NCI-H1048 (cell line): Measurements from ENCODE around the gene GDI2.
"Not testable (repeated sequence)": the region's sequence is repeated elsewhere in the genome, so short reads cannot be mapped to it uniquely, and the experiment has no call there.

ENCODE experiments used
- DNase-seq: peaks from one replicate; lab custom pipeline; 2025; lab: John Stamatoyannopoulos, UW

Gene GDI2

GRCh38 chr10:5782174-5782573 lies 31.1 kb downstream of the GDI2 start:
- DNase-seq = no peak

DNA sequence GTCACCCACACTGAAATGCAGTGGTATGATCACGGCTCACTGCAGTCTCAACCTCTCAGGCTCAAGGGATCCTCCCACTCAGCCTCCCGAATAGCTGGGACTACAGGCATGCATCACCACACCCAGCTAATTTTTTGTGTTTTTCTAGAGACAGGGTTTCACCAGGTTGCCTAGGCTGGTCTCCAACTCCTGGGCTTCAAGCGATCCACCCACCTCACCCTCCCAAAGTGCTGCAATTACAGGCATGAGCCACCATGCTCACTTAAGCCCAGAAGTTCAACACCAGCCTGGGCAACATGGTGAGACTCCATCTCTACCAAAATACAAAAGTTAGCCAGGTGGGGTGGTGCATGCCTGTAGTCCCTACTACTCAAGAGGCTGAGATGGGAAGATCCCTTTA lies 33.5 kb downstream of the GDI2 start:
- no peak for DNase-seq

DNA sequence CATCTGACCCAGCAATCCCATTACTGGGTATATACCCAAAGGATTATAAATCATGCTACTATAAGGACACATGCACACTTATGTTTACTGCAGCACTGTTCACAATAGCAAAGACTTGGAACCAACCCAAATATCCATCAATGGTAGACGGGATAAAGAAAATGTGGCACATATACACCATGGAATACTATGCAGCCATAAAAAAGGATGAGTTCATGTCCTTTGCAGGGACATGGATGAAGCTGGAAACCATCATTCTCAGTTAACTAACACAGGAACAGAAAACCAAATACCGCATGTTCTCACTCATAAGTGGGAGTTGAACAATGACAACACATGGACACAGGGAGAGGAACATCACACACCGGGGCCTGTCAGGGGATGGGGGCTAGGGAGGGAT lies 35.5 kb downstream of the GDI2 start:
- DNase-seq = not testable (repeated sequence)

- no peak for DNase-seq
Observed at GRCh38 chr10:5776881-5777197, 36.4 kb downstream of the GDI2 start.

DNA sequence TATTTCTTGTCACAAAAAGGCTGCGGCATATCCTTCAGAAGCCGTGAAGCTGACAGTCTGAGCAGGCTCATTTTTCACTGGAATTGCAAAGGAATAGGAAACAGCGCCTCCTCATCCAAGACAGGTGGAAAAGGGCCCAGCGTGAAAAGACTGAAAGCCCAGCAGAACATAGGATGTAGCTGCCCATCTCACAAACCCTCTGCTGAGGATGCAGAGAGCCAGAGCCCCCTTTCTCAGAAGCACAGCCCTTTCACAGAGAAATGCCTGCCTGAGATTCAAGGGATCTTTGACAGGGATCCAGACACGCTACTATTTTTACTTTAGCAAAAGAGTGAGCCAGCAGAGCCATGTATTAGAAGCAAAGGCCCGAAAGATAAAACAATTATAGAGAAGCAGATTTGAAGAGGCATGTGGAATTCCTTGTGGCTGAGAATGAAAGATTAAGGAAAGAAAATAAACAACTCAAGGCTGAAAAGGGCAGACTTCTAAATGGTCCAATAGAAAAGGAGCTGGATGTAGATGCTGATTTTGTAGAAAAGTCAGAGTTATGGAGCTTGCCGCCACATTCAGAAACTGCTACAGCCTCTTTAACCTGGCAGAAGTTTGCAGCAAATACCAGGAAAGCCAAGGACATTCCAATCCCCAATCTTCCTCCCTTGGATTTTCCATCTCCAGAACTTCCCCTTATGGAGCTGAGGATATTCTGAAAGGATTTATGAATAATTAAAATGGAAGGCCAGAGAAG lies 36.9 kb downstream of the GDI2 start:
- no peak for DNase-seq

DNA sequence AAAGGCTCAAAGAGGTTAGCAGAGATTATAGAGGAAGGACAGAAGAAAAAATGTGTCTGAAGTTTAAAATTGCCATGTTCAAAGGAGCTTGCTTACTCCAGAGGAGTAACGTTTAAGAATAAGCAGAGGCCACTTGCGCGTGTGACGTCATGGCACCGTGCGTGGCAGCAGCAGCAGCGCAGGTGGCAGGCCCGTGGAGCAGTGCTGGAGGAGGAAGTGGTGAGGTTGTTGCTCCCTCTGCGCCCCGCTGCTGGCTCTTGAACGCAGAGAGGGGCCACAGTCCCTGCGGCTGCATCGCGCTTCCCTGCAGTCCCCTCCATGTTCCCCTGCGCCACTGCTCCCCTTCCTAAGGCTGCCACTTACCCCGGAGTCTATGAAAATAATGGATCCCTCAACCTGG lies 37.5 kb downstream of the GDI2 start:
- DNase-seq = no peak

DNA sequence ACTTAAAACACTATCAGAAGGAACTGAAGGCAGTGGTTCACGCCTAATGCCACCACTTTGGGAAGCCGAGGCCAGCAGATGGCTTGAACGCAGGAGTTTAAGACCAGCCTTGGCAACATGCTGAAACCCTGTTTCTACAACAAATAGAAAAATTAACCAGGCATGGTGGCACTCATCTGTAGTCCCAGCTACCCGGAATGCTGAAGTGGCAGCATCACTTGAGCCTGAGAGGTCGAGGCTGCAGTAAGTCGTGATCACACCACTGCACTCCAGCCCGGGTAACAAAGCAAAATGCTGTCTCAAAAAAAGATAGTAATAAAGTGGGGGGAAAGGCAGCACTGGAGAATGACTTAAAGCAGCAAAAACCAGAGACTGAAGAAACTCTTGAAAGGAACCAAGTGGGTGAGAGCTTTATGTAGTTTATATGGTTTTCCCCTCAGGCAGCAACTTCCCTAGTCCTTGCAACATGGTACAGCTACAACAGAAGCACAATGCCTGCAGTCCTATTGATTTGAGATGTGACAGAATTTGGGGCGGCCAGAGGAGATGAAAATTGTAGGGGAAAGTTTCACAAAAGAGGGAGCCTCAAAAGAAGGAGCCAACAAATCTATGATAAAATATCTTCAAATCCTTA lies 38.1 kb downstream of the GDI2 start:
- DNase-seq = no peak

DNA sequence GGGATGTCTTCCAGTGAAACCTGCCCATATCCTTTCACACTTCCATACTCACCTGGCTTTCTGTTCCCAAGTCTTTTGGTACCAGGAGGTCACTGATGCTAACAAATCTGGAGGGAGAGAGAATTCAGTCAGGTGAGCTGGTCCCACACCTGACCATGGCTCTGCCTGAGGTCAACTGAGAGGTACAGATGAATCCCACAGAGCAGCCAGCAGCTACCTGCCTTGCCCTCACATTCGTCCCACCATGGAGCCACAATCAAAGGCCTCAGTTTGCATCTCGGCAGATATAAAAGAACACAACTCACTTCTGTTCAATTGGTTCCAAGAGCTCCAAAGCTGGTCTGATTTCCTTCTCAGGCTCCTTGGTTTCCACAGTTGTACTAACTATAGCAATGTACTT lies 47.0 kb downstream of the GDI2 start:
- DNase-seq = no peak

- no peak for DNase-seq
Observed at GRCh38 chr10:5765617-5766016, 47.6 kb downstream of the GDI2 start.

GRCh38 chr10:5764422-5765297 lies 48.6 kb downstream of the GDI2 start:
- DNase-seq = no peak

GRCh38 chr10:5762531-5762930 lies 50.7 kb downstream of the GDI2 start:
- DNase-seq = no peak

DNA sequence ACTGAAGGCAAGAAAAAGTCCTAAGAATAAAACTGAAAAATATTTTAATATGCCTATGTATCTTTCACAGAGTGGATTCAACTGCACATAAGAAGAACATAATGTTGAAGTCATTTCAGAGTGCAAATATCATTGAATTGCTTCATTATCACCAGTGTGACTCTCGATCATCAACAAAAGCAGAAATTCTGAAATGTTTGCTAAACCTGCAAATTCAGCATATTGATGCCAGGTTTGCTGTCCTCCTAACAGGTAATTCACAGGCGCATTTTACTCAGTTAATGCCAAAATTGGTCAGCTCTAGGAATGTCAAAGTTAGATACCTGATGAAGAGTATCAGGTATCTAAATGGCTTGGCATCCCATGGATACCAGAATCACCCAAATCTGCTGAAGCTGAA lies 52.0 kb downstream of the GDI2 start:
- no peak for DNase-seq

GRCh38 chr10:5760515-5760914 lies 52.7 kb downstream of the GDI2 start:
- no peak for DNase-seq

DNA sequence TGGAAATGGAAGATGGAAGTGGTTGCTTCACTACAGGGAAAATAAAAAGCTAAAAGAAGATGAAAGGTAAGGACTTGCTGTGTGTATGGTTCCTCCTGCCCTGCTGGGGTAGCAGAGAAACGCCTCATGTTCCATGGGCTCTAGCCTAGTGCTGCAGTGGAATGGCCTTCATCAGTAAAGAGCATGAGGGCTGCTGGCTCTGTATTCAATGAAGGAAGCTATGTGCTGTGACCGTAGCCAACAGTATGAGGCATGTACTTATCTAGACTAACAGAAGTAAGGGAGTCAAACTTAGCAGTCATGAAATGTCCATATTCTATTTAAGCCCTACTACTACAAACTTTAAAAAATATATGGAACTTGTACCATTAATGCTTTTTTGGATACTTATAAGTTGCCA lies 54.3 kb downstream of the GDI2 start:
- no peak for DNase-seq

DNA sequence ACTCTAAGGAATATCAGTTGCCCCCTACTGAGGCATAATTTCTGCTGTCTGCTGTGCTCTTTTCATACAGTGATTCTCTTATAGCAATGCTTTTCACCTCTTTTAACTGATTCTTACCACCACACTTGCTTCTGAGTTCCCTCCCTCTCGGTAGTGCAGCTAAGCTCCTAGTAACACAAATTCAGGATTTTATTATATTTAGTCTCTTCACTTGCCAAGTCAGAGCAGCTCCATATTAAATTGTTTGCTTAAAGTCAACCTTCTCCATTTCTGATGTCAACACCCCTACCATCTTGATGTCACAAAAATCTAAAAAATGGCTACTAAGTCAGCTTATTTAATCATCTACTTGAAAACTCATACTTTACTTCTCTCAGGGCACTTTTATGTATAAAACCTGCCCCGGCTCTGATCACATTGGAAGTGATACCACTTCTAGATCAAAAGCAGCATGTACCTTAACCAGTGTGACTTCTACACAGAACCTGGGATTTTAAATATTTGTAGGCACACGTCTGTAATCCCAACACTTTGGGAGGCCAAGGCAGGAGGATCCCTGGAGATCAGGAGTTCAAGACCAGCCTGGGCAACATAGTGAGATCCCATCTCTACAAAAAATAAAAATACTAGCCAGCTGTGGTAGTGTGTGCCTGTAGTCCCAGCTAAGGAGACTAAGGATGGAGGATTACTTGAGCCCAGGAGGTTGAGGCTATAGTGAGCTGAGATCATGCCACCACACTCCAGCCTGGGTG lies 55.3 kb downstream of the GDI2 start:
- DNase-seq = no peak

- DNase-seq = no peak
Observed at GRCh38 chr10:5752301-5752871, 60.8 kb downstream of the GDI2 start.

GRCh38 chr10:5751601-5752253 lies 61.5 kb downstream of the GDI2 start:
- no peak for DNase-seq

DNA sequence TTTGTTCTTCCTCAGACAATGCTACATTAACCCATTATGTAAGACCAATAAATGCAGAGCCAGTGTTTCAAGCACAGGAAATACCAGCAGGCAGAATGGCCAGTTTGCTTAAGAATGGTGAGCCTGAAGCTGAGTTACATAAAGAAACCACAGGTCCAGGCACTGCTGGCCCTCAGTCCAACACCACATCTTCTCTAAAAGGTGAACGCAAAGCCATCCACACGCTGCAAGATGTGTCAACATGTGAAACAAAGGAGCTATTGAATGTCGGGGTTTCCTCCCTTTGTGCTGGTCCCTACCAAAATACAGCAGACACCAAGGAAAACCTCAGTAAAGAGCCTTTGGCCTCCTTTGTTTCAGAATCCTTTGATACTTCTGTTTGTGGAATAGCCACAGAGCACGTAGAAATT lies 64.8 kb downstream of the GDI2 start:
- no peak for DNase-seq

GRCh38 chr10:5746197-5746596 lies 67.0 kb downstream of the GDI2 start:
- no peak for DNase-seq

DNA sequence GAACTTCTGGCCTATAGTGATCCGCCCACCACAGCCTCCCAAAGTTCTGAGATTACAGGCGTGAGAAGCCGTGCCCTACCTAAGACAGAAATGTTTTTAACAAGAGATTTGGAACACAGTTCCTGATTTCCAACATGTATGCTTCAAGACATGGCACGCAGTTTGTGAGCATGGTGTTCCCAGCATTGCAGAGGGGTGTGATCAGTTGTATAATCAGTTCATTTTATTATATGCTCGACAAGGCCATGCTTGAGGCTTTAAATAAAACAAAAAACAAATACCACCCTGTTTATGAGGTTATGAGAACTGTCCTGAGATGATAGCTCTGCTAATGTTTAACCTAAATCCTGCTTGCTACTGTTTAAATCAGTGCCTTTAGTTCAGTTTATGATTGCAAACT lies 68.4 kb downstream of the GDI2 start:
- DNase-seq = no peak

- DNase-seq = no peak
Observed at GRCh38 chr10:5743736-5744135, 69.5 kb downstream of the GDI2 start.

DNA sequence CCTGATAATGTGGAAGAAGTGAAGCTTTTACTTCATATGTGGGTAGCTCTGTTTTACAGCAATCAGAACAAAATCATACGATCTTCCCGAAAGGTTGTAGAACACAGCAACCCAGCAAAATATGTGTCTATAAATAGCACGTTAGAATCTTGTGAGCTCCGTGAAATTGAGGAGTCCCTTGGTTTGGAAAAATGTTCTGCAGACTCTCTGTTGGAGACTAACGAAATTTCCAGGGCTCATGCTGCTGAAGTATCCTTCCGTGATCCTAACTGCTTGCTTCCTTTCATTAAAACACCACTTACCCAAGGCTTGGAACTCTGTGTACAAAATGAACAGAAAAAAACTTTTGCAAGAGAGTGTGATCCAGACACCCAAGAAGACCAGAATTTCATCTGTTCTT lies 71.1 kb downstream of the GDI2 start:
- no peak for DNase-seq
